GM12872 (cell line): ENCODE results near the gene CD109.

Source experiments
- CTCF ChIP-seq: IDR thresholded peaks from 3 replicates; pipeline ENCODE4 v1.5.1; 2011; ENCODE audit warnings: low read depth, mild to moderate bottlenecking, low read length, moderate library complexity; ENCODE audit not compliant: insufficient read depth

CD109 gene

GRCh38 chr6:73866305-73866704, 170.3 kb downstream of the CD109 start:
- no peak for TF ChIP-seq CTCF

GRCh38 chr6:73867411-73867810, 171.4 kb downstream of the CD109 start:
- no peak for TF ChIP-seq CTCF

- no peak for TF ChIP-seq CTCF
Observed at GRCh38 chr6:73870907-73871306, 174.9 kb downstream of the CD109 start.

- no peak for TF ChIP-seq CTCF
Observed at GRCh38 chr6:73873081-73873480, 177.1 kb downstream of the CD109 start.
